HT-29 (cell line): Measurements from ENCODE around the gene FICD. TPM values are rescaled to one million over a fixed set of nuclear protein-coding genes. Genes with fewer than 3 reads are reported as not detected.

Experiments used
- DNase-seq: peaks from one replicate; pipeline ENCODE4 v3.0.0-alpha.2; 2015; ENCODE audit warnings: low spot score
- total RNA-seq: library from RNA; depleted of rRNA; stranded (reverse); fragments of >200 nt; shearing (Covaris generic); gene quantifications from 2 replicates; pipeline ENCODE4 v1.2.3, GENCODE V29; 2014

The FICD gene
- total RNA-seq, 1 experiment from 2014 or later, result 9.6 TPM

- no peak for DNase-seq
Measured at GRCh38 chr12:108502922-108503321, 12.2 kb upstream of the FICD start.

GRCh38 chr12:108505129-108505528 lies 9.9 kb upstream of the FICD start:
- DNase-seq, result no peak

GRCh38 chr12:108507971-108508642 lies 7.0 kb upstream of the FICD start:
- no peak for DNase-seq

- no peak for DNase-seq
Measured at GRCh38 chr12:108509806-108510205, 5.3 kb upstream of the FICD start.

- no peak for DNase-seq
Measured at GRCh38 chr12:108510836-108511235, 4.2 kb upstream of the FICD start.

- peak; percentile 83 for DNase-seq
Measured at GRCh38 chr12:108511633-108512540, 3.2 kb upstream of the FICD start.

GRCh38 chr12:108514468-108514972 lies 557 bp upstream of the FICD start:
- no peak for DNase-seq

GRCh38 chr12:108515916-108516315 lies 839 bp downstream of the FICD start:
- DNase-seq, result peak; percentile 9

- peak; percentile 5 for DNase-seq
Measured at GRCh38 chr12:108516511-108517275, 1.6 kb downstream of the FICD start.

GRCh38 chr12:108517288-108518100 lies 2.4 kb downstream of the FICD start:
- DNase-seq, result no peak

GRCh38 chr12:108518101-108518715 lies 3.1 kb downstream of the FICD start:
- no peak for DNase-seq

GRCh38 chr12:108518716-108519496 lies 3.8 kb downstream of the FICD start:
- no peak for DNase-seq

- DNase-seq, result no peak
Measured at GRCh38 chr12:108519558-108519957, 4.5 kb downstream of the FICD start.

- DNase-seq, result no peak
Measured at GRCh38 chr12:108523365-108523764, 8.3 kb downstream of the FICD start.

- DNase-seq, result no peak
Measured at GRCh38 chr12:108525681-108526080, 10.6 kb downstream of the FICD start.

- no peak for DNase-seq
Measured at GRCh38 chr12:108526482-108527165, 11.5 kb downstream of the FICD start.

GRCh38 chr12:108527166-108527496 lies 12.1 kb downstream of the FICD start:
- no peak for DNase-seq

- no peak for DNase-seq
Measured at GRCh38 chr12:108530161-108530560, 15.1 kb downstream of the FICD start.
